Measurements from ENCODE around the gene RP9.
"Not testable (repeated sequence)": the region's sequence is repeated elsewhere in the genome, so short reads cannot be mapped to it uniquely, and the experiment has no call there.

RP9 gene

DNA sequence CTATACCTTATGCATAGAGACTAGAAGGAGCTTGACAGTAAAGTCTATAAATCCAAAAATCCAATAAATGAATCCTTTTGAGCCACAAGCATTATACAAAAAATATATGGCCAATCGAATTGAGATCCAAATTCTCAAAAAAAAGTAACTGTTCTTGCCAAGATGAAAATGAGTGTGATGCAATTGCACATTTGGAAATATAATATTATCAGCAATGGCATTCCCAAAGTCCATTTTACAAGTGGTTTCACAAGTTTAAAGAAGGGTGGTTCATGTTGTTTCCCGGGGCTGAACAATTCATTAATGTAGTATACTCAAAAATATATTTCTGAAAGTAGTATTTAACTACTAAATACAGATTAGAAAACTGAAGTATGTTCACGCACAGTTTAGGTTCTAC lies 7.3 kb downstream of the RP9 start:
- peak; percentile 33 for DNase-seq (ENCODE audit: low read depth)

DNA sequence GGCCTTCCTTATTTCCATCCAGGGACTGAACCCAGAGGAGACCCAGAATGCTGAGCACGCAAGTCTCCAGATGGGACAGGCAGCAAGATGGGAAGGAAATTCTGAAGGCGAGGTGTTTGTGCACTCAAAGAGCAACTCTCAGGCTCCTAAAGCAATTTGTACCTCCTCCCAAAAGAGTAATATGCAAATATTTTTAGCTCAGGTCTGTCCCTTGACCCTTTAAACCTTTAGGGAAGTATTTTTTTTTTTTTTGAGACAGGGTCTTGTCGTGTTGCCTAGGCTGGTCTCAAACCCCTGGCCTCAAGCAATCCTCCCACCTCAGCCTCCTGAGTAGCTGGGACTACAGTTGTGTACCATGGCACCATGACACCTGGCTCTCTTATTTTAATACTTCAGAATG lies 8.4 kb downstream of the RP9 start:
- DNase-seq (ENCODE audit: low read depth), result no peak

DNA sequence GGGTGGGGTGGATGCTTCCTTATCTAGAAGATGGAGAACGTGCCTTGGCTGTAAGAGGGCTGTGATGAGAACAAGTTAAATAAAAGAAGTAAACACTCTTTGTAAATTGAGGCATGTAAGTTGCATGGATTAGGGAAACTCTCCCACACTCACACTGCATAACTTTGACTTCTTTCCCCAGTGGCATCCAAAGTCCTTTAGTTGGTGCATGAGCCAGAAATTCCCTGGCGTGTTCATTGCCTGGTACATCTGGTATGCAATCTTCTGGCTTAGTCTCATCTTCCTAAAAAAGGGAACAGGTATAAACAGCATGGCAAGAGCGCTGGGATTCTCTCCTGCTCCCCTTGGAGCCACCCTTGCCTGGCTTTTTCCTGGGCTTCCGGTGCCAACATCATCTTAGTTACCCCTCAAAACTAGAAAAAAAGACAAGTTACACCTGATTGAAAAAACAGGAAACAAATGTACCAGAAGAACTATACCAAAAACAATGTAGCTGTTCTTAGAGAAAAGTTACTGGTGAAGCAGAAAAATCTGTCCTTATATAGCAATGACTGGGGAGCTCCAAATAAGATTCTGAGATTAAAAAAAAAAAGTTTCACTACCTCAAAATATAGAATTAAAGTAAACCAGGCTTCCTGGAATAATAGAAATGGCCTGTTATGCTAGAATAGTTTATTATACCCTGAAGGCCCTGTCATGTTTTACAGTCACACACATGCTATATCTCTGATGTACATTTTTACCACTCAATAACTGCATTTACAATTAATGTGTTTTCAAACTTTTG lies 9.9 kb downstream of the RP9 start:
- no peak for DNase-seq (ENCODE audit: low read depth)

DNA sequence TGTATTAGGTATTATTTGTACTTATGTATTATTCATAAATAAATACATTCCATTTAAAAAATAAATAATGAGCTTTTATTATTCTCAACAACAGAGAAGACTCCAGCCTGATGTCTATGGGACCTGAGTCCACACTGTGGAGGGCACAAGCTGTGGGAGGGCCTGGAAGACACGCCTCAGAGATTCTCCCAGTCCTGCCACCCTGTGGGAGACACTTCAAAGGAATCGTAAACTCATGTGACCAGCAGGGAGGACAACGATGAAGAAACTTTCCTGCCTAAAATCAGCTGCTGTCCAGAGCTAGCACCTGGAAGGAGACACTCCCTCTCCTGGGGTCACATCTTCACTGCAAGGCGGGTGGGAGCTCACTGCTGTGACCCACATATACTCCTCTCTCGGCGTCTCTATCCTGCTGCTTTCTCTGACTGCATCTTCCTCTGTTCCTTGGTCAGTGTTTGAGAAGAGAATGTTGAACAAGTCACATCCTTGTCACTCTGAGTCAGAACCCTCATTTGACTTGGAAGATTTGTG lies 14.4 kb downstream of the RP9 start:
- not testable (repeated sequence) for DNase-seq (ENCODE audit: low read depth)

DNA sequence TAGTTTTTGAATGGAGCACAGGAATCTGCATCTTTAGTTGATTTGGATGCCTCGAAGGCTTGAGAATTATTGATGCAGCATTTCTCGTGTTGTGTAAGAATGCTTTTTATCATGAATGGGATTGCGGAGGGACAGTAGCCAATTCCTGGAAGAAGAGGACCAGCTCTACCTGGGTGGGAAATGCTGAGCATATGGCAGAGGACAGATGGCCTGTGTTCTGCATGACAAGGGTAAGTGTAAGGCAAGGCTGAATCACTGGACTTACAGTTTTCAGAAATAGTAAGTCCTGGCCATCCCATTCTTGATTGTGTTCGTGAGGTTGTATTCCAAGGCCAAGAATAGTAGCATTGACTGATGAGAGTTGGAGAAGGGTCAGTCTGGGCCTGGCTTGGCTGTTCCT lies 15.9 kb downstream of the RP9 start:
- no peak for DNase-seq (ENCODE audit: low read depth)

DNA sequence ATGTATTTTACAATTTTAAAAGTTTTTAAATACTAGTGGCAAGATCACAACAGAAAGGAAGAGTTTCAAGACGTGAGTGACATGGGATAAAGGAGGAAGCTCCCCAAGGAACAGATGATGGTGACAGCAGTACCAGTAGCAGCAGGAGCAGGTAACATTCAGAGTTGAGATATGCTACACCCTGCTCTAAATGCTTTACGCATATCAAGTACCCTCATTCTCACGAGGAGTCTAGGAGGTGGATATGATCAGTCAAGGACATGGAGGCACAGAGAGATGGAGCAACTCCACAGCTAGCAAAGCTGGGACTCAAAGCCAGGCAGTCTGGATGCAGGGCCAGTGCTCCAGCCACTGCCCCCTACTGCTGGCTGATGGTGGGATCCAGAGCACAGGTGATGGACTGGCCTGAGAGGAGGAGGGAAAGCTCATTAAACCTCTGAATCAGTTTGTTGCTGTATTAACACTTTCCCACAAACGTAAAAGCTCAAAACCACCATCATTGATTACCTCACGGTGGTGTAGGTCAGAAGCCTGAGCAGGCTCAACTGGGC lies 17.5 kb downstream of the RP9 start:
- DNase-seq (ENCODE audit: low read depth), result no peak

DNA sequence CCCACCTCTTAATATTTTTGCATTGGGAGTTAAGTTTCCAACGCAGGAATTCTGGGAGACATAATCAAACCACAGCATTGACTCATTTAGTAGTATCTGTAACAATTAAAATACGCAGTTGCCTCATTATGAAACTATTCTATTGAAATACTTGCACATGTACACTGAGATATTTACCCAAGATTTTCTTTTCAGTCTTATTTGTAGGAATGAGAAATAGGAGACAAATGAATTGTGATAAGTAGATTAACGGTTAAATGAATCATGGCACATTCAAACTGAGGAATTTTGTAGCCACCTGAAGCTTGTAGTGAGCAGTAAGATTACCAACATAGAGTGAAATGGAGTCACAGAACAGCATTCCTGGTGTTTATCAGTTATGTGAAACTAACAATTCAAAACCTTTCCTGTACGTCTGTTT lies 18.1 kb downstream of the RP9 start:
- DNase-seq (ENCODE audit: low read depth), result peak; percentile 12

DNA sequence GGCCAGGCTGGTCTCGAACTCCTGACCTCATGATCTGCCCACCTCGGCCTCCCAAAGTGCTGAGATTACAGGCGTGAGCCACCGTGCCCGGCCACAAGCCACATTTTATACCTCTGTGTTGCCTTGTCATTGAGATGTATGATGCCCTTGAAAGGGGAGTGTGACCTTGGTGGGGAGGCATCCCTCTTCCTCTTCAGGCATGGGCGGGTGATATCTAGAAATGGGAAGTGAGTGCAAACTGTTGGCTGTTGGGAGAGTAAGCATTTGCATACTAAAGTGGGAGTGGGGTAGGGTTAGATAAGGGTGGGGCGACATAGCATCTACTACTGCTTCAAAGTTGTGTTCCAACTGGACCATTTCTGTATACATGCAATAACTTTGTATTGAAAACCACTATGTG lies 20.1 kb downstream of the RP9 start:
- no peak for DNase-seq (ENCODE audit: low read depth)

DNA sequence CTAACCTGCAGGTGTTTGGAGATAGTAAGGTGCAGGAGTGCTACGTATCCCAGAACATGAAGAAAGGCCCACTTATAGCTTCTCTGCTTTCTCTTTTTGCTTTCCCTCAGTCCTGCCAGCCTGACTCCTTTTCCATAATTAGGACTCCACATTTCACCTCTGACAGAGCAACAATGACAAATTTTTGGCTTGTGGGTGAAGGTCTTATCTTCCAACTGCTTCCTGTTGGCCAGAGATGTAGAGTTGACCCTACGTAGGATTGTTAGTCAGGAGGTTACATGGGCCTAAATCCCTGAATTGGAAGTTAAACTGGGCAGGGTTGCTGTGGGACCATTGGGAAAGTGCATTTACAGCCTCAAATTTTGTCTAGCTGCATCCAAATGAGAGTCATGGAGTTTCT lies 21.3 kb downstream of the RP9 start:
- DNase-seq (ENCODE audit: low read depth), result no peak

DNA sequence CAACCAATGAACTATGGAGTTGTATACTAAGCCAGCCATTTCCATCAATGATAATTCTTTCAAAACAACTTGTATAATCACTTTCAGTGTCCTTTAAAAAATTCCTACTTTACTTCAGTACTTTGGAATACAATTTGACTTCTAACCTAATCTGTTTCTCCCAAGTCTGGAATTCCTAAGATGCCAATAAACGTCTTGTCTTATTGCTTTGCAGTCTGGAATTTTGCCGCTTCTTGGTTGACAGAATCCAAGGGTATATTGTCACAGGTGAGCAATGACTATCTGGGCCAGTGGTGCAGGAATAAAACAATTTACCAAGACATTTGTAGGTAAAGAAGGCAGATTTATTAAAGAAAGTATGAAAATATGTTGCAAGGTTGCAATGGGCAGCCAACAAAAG lies 21.8 kb downstream of the RP9 start:
- DNase-seq (ENCODE audit: low read depth), result no peak

DNA sequence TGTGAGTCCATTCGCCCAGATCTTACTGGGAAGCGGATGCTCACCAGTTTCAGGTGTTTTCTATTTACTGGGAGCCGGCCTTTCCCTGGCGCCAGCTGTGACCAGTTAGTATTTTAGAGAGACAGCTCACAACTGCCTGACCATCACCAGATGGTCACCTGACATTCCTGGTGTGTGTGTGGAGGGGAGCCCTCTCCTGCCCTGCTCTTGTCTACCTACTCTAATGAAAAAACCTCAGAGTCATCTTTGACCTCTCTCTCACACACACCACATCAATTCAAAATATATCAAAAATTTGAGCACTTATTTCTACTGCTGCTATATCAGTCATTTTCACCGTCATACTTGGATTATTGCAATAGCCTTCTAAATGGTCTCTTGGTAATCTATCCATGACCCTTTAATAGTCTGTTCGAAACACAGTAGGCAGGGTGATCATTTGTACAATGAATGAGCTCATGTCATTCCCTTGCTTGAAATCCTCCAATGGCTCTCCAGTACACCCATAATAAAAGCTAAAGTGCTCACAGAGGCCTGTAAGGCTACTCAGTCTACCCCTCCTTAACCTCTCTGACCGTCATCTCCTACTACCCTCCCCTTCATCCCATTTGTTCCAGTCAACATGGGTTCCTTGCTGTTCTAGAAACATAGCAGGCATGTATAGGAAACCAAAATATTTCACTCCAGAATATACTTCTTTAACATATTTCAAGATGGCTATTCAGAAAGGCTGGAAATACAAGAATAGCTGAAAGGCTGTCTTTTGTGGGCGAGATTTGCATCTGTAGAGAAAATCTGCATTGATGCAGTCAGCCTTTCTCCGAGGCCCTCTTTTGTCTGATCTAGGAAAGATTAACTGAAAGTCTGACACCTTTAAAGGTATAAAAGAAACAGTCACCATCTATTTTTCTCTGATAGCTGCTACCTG lies 29.2 kb downstream of the RP9 start:
- no peak for DNase-seq (ENCODE audit: low read depth)

DNA sequence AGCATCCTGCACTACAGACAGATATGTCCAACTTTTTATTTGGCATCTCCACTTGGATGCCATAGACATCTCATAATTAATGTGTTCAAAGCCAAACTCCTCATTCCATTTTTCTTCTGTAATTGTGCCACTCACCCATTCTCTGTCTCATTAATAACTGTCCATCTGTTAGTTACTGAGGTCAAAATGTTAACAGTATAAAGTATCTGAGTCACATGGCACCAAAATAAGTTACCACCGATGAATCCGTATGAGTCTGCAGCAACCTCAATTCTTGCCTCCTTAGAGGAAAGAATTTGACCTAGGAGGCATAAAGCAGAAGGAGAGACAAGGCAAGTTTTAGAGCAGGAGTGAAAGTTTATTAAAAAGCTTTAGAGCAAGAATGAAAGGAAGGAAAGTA lies 30.1 kb downstream of the RP9 start:
- DNase-seq (ENCODE audit: low read depth), result no peak

DNA sequence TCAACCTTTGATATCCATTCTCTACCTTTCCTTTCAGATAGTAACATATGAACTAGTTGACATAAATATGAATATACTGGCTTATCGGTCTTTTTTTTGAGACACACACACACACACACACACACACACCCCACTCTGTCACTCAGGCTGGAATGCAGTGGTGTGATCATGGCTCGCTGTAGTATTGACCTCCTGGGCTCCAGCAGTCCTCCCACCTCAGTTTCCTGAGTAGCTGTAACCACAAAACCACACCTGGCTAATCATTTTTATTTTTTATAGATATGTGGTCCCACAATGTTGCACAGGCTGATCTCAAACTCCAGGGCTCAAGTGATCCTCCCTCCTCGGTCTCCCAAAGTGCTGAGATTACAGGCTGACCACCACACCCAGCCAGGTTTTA lies 32.5 kb downstream of the RP9 start:
- no peak for DNase-seq (ENCODE audit: low read depth)

DNA sequence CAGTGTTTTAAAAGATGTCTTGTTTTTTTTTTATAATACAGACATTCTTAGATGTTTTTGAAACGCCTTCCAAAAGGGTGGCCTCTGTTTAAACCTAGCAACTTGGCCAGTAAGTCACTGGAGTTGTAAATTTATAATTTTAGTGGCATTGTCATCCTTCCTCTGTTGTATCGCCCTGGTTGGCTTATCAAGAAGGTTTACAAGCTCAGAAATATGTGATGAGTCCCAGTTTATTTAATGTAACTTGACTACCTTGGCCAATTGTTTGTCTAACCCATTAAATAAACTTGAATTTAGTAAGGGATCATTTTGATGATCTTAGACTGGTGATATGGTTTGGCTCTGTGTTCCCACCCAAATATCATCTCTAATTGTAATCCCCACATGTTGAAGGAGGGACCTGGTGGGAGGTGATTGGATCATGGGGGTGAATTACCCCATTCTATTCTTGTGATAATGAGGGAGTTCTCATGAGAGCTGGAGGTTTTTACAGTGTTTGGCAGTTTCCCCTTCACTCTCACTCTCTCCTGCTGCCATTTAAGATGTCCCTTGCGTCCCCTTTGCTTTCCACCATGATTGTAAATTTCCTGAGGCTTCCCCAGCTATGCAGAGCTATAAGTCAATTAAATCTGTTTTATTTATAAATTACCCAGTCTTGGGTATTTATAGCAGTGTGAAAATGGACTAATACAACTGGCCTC lies 33.2 kb downstream of the RP9 start:
- no peak for DNase-seq (ENCODE audit: low read depth)

DNA sequence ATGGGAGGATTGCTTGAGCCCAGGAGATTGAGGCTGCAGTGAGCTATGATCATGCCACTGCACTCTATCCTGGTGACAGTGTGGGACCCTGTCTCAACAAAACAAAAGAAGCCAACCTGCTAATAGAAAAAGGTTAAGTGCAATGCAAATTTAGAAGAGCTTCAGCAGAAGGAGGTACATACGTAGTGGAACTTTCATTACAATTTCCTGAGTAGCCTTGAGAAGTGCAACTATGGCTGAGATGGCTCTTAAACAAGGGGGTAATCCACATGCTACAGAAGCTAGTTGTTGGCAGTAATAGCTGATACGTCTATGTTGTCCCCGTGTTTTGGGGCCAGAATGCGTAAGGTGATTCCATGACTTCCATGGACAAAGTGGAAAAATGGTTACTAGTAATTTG lies 36.0 kb downstream of the RP9 start:
- no peak for DNase-seq (ENCODE audit: low read depth)

DNA sequence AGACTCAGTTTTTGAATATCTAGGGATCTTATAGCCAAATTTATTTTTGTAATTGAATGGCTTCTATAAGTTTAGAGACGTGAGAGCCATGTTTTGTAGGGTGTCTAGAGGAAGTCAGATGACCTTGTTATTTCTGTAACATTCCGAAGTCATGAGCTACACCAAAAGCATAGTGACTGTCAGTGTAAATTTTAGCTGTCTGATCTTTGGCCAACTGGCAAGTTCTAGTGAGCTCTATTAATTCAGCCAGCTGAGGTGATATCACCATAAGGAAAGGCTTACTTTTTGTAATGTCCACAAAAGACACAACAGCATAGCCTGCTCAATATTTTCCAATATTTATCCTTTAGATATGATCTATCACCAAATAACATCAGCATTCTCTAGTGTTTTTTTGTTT lies 36.7 kb downstream of the RP9 start:
- peak; percentile 19 for DNase-seq (ENCODE audit: low read depth)

DNA sequence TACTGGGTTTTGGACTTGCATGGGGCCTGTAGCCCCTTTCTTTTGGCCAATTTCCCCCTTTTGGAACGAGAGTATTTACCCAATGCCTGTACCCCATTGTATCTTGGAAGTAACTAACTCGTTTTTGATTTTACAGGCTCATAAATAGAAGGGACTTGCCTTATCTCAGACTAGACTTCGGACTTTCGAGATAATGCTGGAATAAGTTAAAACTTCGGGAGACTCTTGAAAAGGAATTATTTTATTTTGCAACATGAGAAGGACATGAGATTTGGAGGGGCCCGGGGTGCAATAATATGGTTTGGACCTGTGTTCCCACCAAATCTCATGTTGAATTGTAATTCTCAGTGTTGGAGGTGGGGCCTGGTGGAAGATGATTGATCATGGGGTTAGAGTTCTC lies 38.4 kb downstream of the RP9 start:
- no peak for DNase-seq (ENCODE audit: low read depth)

DNA sequence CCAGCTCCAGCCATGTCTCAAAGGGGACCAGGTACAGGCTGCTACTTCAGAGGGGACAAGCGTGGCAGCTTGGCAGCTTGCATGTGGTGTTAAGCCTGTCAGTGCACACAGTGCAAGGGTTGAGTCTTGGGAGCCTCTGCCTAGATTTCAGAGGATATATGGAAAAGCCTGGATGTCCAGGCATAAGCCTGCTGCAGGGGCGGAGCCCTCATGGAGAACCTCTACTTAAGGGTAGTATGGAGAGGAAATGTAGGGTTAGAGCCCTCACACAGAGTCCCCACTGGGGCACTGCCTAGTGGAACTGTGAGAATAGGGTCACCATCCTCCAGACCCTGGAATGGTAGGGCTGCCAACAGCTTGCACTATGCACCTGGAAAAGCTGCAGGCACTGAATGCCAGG lies 38.9 kb downstream of the RP9 start:
- DNase-seq (ENCODE audit: low read depth), result no peak

DNA sequence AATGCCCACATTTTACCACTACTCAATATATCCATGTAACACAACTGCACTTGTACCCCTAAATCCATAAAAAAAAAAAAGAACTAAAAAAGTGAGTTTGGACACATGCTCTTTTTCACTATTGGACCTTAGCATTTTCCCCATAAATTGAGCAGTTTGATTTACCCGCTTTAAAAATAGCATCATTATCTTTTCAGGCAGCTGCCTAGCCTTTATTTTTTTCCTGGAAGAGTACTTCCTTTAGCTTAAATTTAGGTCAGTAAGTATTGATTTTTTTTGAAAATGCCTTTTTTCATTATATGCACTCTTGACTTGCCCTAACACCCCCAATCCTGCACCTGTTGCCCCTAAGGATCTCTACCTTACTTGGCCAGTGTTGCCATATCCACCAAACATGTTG lies 41.3 kb downstream of the RP9 start:
- DNase-seq (ENCODE audit: low read depth), result no peak

DNA sequence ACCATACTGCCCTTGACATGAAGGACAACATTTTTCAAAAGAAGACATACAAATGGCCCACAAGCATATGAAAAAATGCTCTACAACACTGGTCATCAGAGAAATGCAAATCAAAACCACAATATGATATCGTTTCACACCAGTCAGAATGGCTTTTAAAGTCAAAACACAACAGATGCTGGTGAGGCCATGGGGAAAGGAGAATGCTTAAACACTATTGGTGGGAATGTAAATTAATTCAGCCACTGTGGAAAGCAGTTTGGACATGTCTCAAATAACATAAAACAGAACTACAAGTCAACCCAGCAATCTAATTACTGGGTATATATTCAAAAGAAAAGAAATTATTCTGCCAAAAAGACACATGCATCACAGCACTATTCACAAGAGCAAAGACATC lies 42.4 kb downstream of the RP9 start:
- no peak for DNase-seq (ENCODE audit: low read depth)

DNA sequence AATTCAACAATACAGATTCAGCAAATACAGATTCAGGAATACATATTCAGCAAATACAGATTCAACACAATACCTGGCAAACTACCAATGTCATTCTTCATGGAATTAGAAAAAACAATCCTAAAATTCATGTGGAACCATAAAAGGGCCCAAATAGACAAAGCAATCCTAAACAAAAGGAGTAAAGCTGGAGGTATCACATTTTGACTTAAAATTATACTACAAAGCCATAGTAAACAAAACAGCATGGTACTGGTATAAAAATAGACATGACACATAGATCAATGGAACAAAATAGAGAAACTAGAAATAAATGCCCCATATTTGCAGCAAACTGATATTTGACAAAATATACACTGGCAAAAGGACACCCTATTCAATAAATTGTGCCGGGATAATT lies 43.2 kb downstream of the RP9 start:
- no peak for DNase-seq (ENCODE audit: low read depth)

DNA sequence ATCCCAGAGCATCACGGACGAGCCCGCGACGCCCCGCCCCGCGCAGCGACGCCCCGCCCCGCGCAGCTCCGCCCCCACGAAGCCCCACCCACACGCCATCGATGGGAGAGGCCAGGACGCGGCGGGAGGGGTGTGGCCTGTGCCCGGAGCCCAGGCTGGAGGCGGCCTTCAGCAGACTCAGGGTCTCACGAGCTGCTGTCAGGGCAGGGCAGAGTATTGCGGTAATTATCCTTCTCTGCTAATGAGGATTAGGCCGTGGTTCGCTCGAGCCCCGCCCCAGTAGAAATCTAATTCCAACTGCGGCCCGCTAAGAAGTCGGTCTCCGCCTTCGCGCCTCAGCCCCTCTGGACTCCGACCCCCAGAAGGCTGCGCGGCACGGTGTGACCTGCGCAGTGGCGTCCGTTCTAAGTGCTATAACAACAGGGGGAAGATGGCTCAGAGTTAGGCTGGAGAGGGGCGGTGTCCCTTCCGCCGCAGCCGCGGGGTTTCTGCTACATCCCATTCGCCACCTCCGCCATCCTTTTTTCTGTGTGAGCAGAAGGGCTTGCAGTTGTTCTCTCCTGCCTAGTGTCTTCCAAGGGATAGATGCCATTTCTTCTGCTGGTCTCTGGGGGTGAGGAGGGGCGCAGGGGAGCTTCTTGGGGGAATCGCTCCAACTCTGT lies 46.3 kb downstream of the RP9 start:
- peak; percentile 94 for DNase-seq (ENCODE audit: low read depth)

Measured in fibroblast of gingiva (primary cell).